Thyroid gland (tissue), 4 donors: ENCODE data around the gene RIN1. TPM values are rescaled to one million over a fixed set of nuclear protein-coding genes. Genes with fewer than 3 reads are reported as not detected.

ENCODE experiments used
- DNase-seq, 2 donors: peaks; one replicate each; pipeline ENCODE4 v3.0.0-alpha.2; 2019
- H3K27ac ChIP-seq, 3 donors: fragments of 200-600 bp; sonication (generic); 1 replicate in 2 of 3; 2 replicates in 1 of 3; pipeline ENCODE4 v1.5.1; 2016 to 2019; ENCODE audit warnings: mild to moderate bottlenecking in 1 of 3, moderate library complexity in 1 of 3
- H3K27me3 ChIP-seq: fragments of 200-600 bp; sonication (generic); one replicate; pipeline ENCODE4 v1.5.1; 2019
- H3K36me3 ChIP-seq, 2 donors: fragments of 200-600 bp; sonication (generic); one replicate each; pipeline ENCODE4 v1.5.1; 2016 to 2019
- H3K4me1 ChIP-seq, 2 donors: fragments of 200-600 bp; sonication (generic); one replicate each; pipeline ENCODE4 v1.5.1; 2017 to 2019
- H3K4me3 ChIP-seq, 3 donors: fragments of 200-600 bp; sonication (generic); replicated peaks in 1 of 3; 1 replicate in 2 of 3; 2 replicates in 1 of 3; pipeline ENCODE4 v1.5.1; 2016; ENCODE audit warnings: mild to moderate bottlenecking in 1 of 3
- H3K9me3 ChIP-seq: fragments of 200-600 bp; sonication (generic); one replicate; pipeline ENCODE4 v1.5.1; 2017
- POLR2A ChIP-seq, 2 donors: fragments of 450-650 bp; IDR thresholded peaks; one replicate each; pipeline ENCODE4 v1.6.1; 2017; ENCODE audit warnings: antibody characterized with exemption in 2 of 2, mild to moderate bottlenecking in 2 of 2, moderate library complexity in 1 of 2
- WGBS, 2 donors: methylation state at CpG; one replicate each; pipeline ENCODE4 v1.1.5; 2017; 5-methylcytosine and 5-hydroxymethylcytosine counted together
- intact Hi-C: fragments of 100-400 bp; cut with DNase I; formaldehyde crosslinking; loops from one replicate; pipeline ENCODE4 v1.15.1; 2023
- total RNA-seq, 4 donors: library from RNA; depleted of rRNA; stranded (reverse); fragments of >200 nt; gene quantifications; one replicate each; pipeline ENCODE4 v1.2.3, GENCODE V29; 2016
- TF ChIP-seq, protein P1 (sequence below), 6 experiments: fragments of 200-600 bp in 3 of 6; fragments of 450-650 bp in 3 of 6; sonication (generic) in 3 of 6; IDR thresholded peaks; one replicate each; pipeline ENCODE4 v1.5.1; 2016 to 2019; ENCODE audit warnings: antibody characterized with exemption in 6 of 6, mild to moderate bottlenecking in 2 of 6, inconsistent platforms in 1 of 6, moderate library complexity in 1 of 6

The RIN1 gene
- total RNA-seq, 4 donors from 2014 or later, result 1.3 to 7.9 (median 2.2) TPM

DNA sequence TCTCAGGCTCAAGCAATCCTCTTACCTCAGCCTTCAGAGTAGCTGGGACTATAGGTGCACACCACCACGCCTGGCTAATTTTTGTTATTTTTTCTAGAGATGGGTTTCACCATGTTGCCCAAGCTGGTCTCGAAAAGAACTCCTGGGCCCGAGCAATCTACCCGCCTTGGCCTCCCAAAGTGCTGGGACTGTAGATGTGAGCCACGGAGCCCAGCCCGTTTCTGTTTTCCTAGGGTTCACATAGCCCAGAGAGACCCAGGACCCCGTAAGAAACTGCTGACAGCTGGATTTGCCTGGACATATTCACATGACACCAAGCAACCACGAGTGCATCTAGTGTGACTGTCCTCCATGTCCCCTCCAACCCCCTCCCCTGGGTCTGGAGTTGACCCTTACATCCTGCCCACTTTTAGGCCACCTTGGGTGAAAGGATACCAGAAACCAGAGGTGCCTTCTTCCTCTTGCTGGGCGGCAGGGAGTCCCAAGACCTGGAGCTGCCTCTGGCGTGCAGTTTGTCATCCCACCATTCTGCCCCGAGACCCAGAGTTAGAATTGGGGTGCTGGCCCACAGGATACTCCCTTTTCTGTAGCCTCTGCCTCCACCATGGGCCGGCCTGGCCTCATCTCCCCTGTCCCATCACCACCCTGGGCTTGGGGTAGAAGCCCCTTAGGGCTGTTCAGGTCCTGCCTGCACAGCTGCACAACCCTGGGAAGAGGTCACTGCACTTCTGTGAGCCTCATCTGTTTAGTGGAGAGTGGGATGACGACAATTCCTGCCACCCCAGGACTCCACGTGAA lies 3.7 kb upstream of the RIN1 start:
- H3K4me3 ChIP-seq, result no peak overlapping the region

GRCh38 chr11:66339162-66339675 lies 3.0 kb upstream of the RIN1 start:
- Histone ChIP-seq H3K27ac (no peak overlapping the region), H3K36me3 (peaks cover 31 to 32% of the 10 kb centered on the region in 2 donors)
- intact Hi-C loops, result no loop called here

More for the DNA sequence above, 3.7 kb upstream of the RIN1 start:
- H3K9me3 ChIP-seq, result no peaks in the 10 kb centered on the region
- peaks cover 21 to 29% of the 10 kb centered on the region in 2 donors for H3K4me1 ChIP-seq
- no peak for DNase-seq
- peaks cover 31 to 32% of the 10 kb centered on the region in 2 donors for H3K36me3 ChIP-seq
- H3K27me3 ChIP-seq, result no peaks in the 10 kb centered on the region
- no peak for TF ChIP-seq POLR2A (IDR thresholded peaks at IDR 0.05)
- TF ChIP-seq, protein P1, sequence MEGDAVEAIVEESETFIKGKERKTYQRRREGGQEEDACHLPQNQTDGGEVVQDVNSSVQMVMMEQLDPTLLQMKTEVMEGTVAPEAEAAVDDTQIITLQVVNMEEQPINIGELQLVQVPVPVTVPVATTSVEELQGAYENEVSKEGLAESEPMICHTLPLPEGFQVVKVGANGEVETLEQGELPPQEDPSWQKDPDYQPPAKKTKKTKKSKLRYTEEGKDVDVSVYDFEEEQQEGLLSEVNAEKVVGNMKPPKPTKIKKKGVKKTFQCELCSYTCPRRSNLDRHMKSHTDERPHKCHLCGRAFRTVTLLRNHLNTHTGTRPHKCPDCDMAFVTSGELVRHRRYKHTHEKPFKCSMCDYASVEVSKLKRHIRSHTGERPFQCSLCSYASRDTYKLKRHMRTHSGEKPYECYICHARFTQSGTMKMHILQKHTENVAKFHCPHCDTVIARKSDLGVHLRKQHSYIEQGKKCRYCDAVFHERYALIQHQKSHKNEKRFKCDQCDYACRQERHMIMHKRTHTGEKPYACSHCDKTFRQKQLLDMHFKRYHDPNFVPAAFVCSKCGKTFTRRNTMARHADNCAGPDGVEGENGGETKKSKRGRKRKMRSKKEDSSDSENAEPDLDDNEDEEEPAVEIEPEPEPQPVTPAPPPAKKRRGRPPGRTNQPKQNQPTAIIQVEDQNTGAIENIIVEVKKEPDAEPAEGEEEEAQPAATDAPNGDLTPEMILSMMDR (IDR thresholded peaks at IDR 0.05), result no peak
- 76 to 78% methylated on average over 10 to 14 of the region's 14 CpGs for WGBS, 2 donors
- intact Hi-C loops, result no loop called here
- no peak overlapping the region for H3K27ac ChIP-seq

GRCh38 chr11:66338276-66339161 lies 2.3 kb upstream of the RIN1 start:
- H3K27ac ChIP-seq, result no peak overlapping the region
- no peaks in the 10 kb centered on the region for H3K9me3 ChIP-seq
- DNase-seq, result no peak
- WGBS, 2 donors, result 86 to 95% methylated on average over 11 to 14 of the region's 17 CpGs
- H3K27me3 ChIP-seq, result no peaks in the 10 kb centered on the region
- H3K4me3 ChIP-seq, result no peak overlapping the region
- TF ChIP-seq, protein P1 (IDR thresholded peaks at IDR 0.05), result no peak
- TF ChIP-seq POLR2A (IDR thresholded peaks at IDR 0.05), result no peak
- intact Hi-C loops, result no loop called here
- peaks cover 31 to 32% of the 10 kb centered on the region in 2 donors for H3K36me3 ChIP-seq
- H3K4me1 ChIP-seq, result peaks cover 10 to 25% of the 10 kb centered on the region in 2 donors

More at GRCh38 chr11:66339162-66339675, 3.0 kb upstream of the RIN1 start:
- no peaks in the 10 kb centered on the region for H3K9me3 ChIP-seq
- peaks cover 16 to 32% of the 10 kb centered on the region in 2 donors for H3K4me1 ChIP-seq
- WGBS, 2 donors, result 78 to 80% methylated on average over 6 of the region's 6 CpGs
- no peaks in the 10 kb centered on the region for H3K27me3 ChIP-seq
- H3K4me3 ChIP-seq, result no peak overlapping the region
- no peak for DNase-seq
- no peak for TF ChIP-seq POLR2A (IDR thresholded peaks at IDR 0.05)
- TF ChIP-seq, protein P1 (IDR thresholded peaks at IDR 0.05), result no peak

- Histone ChIP-seq H3K9me3 (no peaks in the 10 kb centered on the region), H3K4me1 (peaks cover 7 to 24% of the 10 kb centered on the region in 2 donors), H3K36me3 (peaks cover 31 to 32% of the 10 kb centered on the region in 2 donors), H3K4me3 (no peak overlapping the region), H3K27ac (no peak overlapping the region), H3K27me3 (no peaks in the 10 kb centered on the region)
- intact Hi-C loops, result no loop called here
- no peak for TF ChIP-seq POLR2A (IDR thresholded peaks at IDR 0.05)
- TF ChIP-seq, protein P1 (IDR thresholded peaks at IDR 0.05), result no peak
- WGBS, 2 donors, result 68 to 84% methylated on average over 9 to 13 of the region's 18 CpGs
- no peak for DNase-seq
Measured at GRCh38 chr11:66337103-66337899, 1.1 kb upstream of the RIN1 start.
